Small intestine (tissue), 7 donors: ENCODE measurements around the gene TGM4. TPM values are rescaled to one million over a fixed set of nuclear protein-coding genes. Genes with fewer than 3 reads are reported as not detected.

Source experiments
- DNase-seq, 2 donors: peaks; one replicate each; pipeline versions ENCODE4 v3.0.0 to v3.0.0-alpha.2; 2013
- FAIRE-seq: peaks from 2 replicates; lab custom pipeline; 2012; peaks lifted over from hg19 to GRCh38; lab: Jason Lieb, UNC
- H3K27ac ChIP-seq, 3 donors: one replicate each; pipeline ENCODE4 v1.5.1; 2013; ENCODE audit warnings: low read length in 2 of 3, mild to moderate bottlenecking in 2 of 3, control low read depth in 1 of 3, inconsistent platforms in 1 of 3, low read depth in 1 of 3, moderate library complexity in 1 of 3
- H3K27me3 ChIP-seq, 3 donors: one replicate each; pipeline ENCODE4 v1.6.1; 2013; ENCODE audit warnings: low read length in 3 of 3, inconsistent platforms in 1 of 3; ENCODE audit not compliant: control insufficient read depth in 3 of 3, insufficient read depth in 3 of 3
- H3K36me3 ChIP-seq, 3 donors: one replicate each; pipeline ENCODE4 v1.6.1; 2013; ENCODE audit warnings: low read length in 3 of 3, inconsistent platforms in 1 of 3, low read depth in 1 of 3, mild to moderate bottlenecking in 1 of 3, moderate library complexity in 1 of 3; ENCODE audit not compliant: control insufficient read depth in 3 of 3, insufficient read depth in 2 of 3
- H3K4me1 ChIP-seq, 3 donors: one replicate each; pipeline ENCODE4 v1.6.1; 2013; ENCODE audit warnings: low read length in 2 of 3, inconsistent platforms in 1 of 3, low read depth in 1 of 3, mild to moderate bottlenecking in 1 of 3, moderate library complexity in 1 of 3; ENCODE audit not compliant: control insufficient read depth in 3 of 3, insufficient read depth in 2 of 3
- H3K4me3 ChIP-seq, 3 donors: one replicate each; pipeline ENCODE4 v1.5.1; 2013; ENCODE audit warnings: low read length in 3 of 3, control low read depth in 1 of 3, inconsistent platforms in 1 of 3, low read depth in 1 of 3, mild to moderate bottlenecking in 1 of 3, moderate library complexity in 1 of 3
- H3K9me3 ChIP-seq, 2 donors: one replicate each; pipeline ENCODE4 v1.6.1; 2013; ENCODE audit warnings: low read depth in 1 of 2, low read length in 1 of 2; ENCODE audit not compliant: control insufficient read depth in 2 of 2, insufficient read depth in 1 of 2
- WGBS, 3 donors: extraction: QIAGEN DNeasy Blood & Tissue Kit; methylation state at CpG; one replicate each; pipeline ENCODE4 v1.1.7; 2013; 5-methylcytosine and 5-hydroxymethylcytosine counted together
- polyA plus RNA-seq, 4 donors: library from polyadenylated mRNA; stranded (reverse) in 3 of 4; unstranded in 1 of 4; fragments of 200-250 nt in 3 of 4; fragments of 120-200 nt in 1 of 4; gene quantifications; one replicate each; pipeline versions ENCODE4 v1.2.1 to v1.2.3, GENCODE V29; 2013
- donor health status: healthy with polysubstance abuse.
- donor health status: control.
- donor health status: control.
- donor health status: Bipolar disorder and iron deficiency.
- donor health status: healthy.

Gene TGM4
- polyA plus RNA-seq, 4 donors: 0.04 TPM; not detected in 3

GRCh38 chr3:44954962-44955361 lies 80.6 kb downstream of the TGM4 start:
- Histone ChIP-seq H3K36me3 (peaks cover 0 to 46% (median 9%) of the 10 kb centered on the region in 3 donors), H3K4me1 (no peaks in the 10 kb centered on the region), H3K27me3 (no peaks in the 10 kb centered on the region), H3K9me3 (no peaks in the 10 kb centered on the region), H3K4me3 (no peak overlapping the region), H3K27ac (no peak overlapping the region)
- 41 to 60% (median 50%) methylated on average over 3 of the region's 3 CpGs for WGBS, 3 donors
- DNase-seq (no peak), FAIRE-seq (no peak)

GRCh38 chr3:44955917-44956316 lies 81.5 kb downstream of the TGM4 start:
- H3K4me1 ChIP-seq: no peaks in the 10 kb centered on the region
- WGBS, 3 donors: 83 to 95% (median 91%) methylated on average over 1 of the region's 1 CpG
- no peak for FAIRE-seq
- H3K9me3 ChIP-seq: no peaks in the 10 kb centered on the region
- H3K27me3 ChIP-seq: no peaks in the 10 kb centered on the region
- no peak overlapping the region for H3K27ac ChIP-seq
- H3K4me3 ChIP-seq: no peak overlapping the region
- peaks cover 0 to 46% (median 9%) of the 10 kb centered on the region in 3 donors for H3K36me3 ChIP-seq
- DNase-seq: no peak

GRCh38 chr3:44957986-44958385 lies 83.6 kb downstream of the TGM4 start:
- H3K9me3 ChIP-seq: no peaks in the 10 kb centered on the region
- 97 to 98% (median 97%) methylated on average over 4 of the region's 4 CpGs for WGBS, 3 donors
- no peaks in the 10 kb centered on the region for H3K27me3 ChIP-seq
- H3K4me3 ChIP-seq: no peak overlapping the region
- H3K4me1 ChIP-seq: no peaks in the 10 kb centered on the region
- FAIRE-seq: no peak
- H3K36me3 ChIP-seq: peaks cover 0 to 41% (median 9%) of the 10 kb centered on the region in 3 donors
- no peak for DNase-seq
- H3K27ac ChIP-seq: no peak overlapping the region

- no peak overlapping the region for H3K4me3 ChIP-seq
- no peak overlapping the region for H3K27ac ChIP-seq
- H3K4me1 ChIP-seq: no peaks in the 10 kb centered on the region
- no peaks in the 10 kb centered on the region for H3K9me3 ChIP-seq
- WGBS, 3 donors: 90 to 92% (median 90%) methylated on average over 7 of the region's 7 CpGs
- FAIRE-seq: no peak
- no peaks in the 10 kb centered on the region for H3K27me3 ChIP-seq
- no peak for DNase-seq
- peaks cover 0 to 40% (median 9%) of the 10 kb centered on the region in 3 donors for H3K36me3 ChIP-seq
Observed at GRCh38 chr3:44958386-44958785, 84.0 kb downstream of the TGM4 start.

GRCh38 chr3:44960387-44961026 lies 86.1 kb downstream of the TGM4 start:
- WGBS, 3 donors: 92 to 93% (median 93%) methylated on average over 3 of the region's 3 CpGs
- FAIRE-seq (no peak), DNase-seq (no peak)
- peaks cover 0 to 36% (median 9%) of the 10 kb centered on the region in 3 donors for H3K36me3 ChIP-seq
- no peaks in the 10 kb centered on the region for H3K9me3 ChIP-seq
- peaks cover 0 to 8% (median 3%) of the 10 kb centered on the region in 3 donors for H3K4me1 ChIP-seq
- no peaks in the 10 kb centered on the region for H3K27me3 ChIP-seq
- no peak overlapping the region for H3K27ac ChIP-seq
- no peak overlapping the region for H3K4me3 ChIP-seq

- FAIRE-seq (no peak), DNase-seq (no peak)
- Histone ChIP-seq H3K9me3 (no peaks in the 10 kb centered on the region), H3K4me1 (peaks cover 4 to 8% (median 6%) of the 10 kb centered on the region in 3 donors), H3K36me3 (peaks cover 0 to 28% (median 9%) of the 10 kb centered on the region in 3 donors), H3K27me3 (no peaks in the 10 kb centered on the region), H3K27ac (no peak overlapping the region), H3K4me3 (no peak overlapping the region)
- WGBS, 3 donors: 89 to 98% (median 94%) methylated on average over 3 of the region's 3 CpGs
Observed at GRCh38 chr3:44961888-44962287, 87.5 kb downstream of the TGM4 start.

GRCh38 chr3:44962621-44963393 lies 88.4 kb downstream of the TGM4 start:
- WGBS, 3 donors: 94 to 97% (median 96%) methylated on average over 6 of the region's 6 CpGs
- FAIRE-seq (no peak), DNase-seq (no peak)
- no peak overlapping the region for H3K27ac ChIP-seq
- no peak overlapping the region for H3K4me3 ChIP-seq
- H3K36me3 ChIP-seq: peaks cover 0 to 23% (median 5%) of the 10 kb centered on the region in 3 donors
- H3K27me3 ChIP-seq: no peaks in the 10 kb centered on the region
- peaks cover 8 to 13% (median 11%) of the 10 kb centered on the region in 3 donors for H3K4me1 ChIP-seq
- H3K9me3 ChIP-seq: no peaks in the 10 kb centered on the region

- Histone ChIP-seq H3K9me3 (no peaks in the 10 kb centered on the region), H3K4me1 (peaks cover 8 to 13% (median 11%) of the 10 kb centered on the region in 3 donors), H3K27me3 (no peaks in the 10 kb centered on the region), H3K36me3 (peaks cover 0 to 15% (median 4%) of the 10 kb centered on the region in 3 donors), H3K27ac (no peak overlapping the region), H3K4me3 (no peak overlapping the region)
- DNase-seq (peak in 1 of 2 donors; percentile 23), FAIRE-seq (no peak)
- WGBS, 3 donors: 75 to 88% (median 76%) methylated on average over 4 of the region's 4 CpGs
Observed at GRCh38 chr3:44963571-44964325, 89.3 kb downstream of the TGM4 start.
